GM12878 (cell line): ENCODE measurements around the gene LYPD6. TPM values are rescaled to one million over a fixed set of nuclear protein-coding genes. Genes with fewer than 3 reads are reported as not detected.

Experiments used
- ATAC-seq: fragments of 200-7000 bp; cut with Tn5 transposase; 3 replicates; pipeline ENCODE4 v1.9.1; 2020; ENCODE audit warnings: mild to moderate bottlenecking, moderate library complexity
- BruUV-seq: library from RNA; stranded (reverse); fragments of 400-500 nt; replicated peaks from 2 replicates; lab custom pipeline; 2021; lab: Mats Ljungman, UMichigan
- CTCF ChIA-PET: fragments of 300-600 bp; sonication (Branson Sonifier 250); formaldehyde crosslinking; extraction: SDS; loops from one replicate; lab custom pipeline; 2021; ENCODE audit warnings: inconsistent platforms; lab: Yijun Ruan, JAX
- POLR2A ChIA-PET: fragments of 350-600 bp; formaldehyde crosslinking; extraction: SDS; loops from one replicate; lab custom pipeline; 2021; ENCODE audit warnings: inconsistent platforms; lab: Charles Lee
- RAD21 ChIA-PET: fragments of 300-600 bp; sonication (Branson Sonifier 250); formaldehyde crosslinking; loops from one replicate; lab custom pipeline; 2023; ENCODE audit warnings: antibody characterized with exemption; ENCODE audit not compliant: unreplicated experiment; lab: Charles Lee
- SMC1A ChIA-PET: fragments of 300-600 bp; sonication (Branson Sonifier 250); formaldehyde crosslinking; loops from one replicate; lab custom pipeline; 2023; ENCODE audit not compliant: unreplicated experiment, uncharacterized antibody; lab: Charles Lee
- DNase-seq: peaks from one replicate; pipeline ENCODE4 v3.0.0-alpha.2; 2011; ENCODE audit warnings: low read depth, low spot score
- FAIRE-seq: peaks from 3 replicates; lab custom pipeline; 2011; peaks lifted over from hg19 to GRCh38; lab: Jason Lieb, UNC
- H2AFZ ChIP-seq: 2 replicates; pipeline ENCODE4 v1.6.0; 2011; ENCODE audit warnings: low read depth, low read length, control low read depth; ENCODE audit not compliant: control insufficient read depth
- H3K27ac ChIP-seq: 2 replicates; pipeline ENCODE4 v1.5.1; 2011; ENCODE audit warnings: control low read depth; ENCODE audit not compliant: control insufficient read depth, insufficient read depth
- H3K27me3 ChIP-seq, 2 experiments: replicated peaks in 1 of 2; 2 replicates each; pipeline versions ENCODE4 v1.6.0 to v1.6.1; 2011; ENCODE audit warnings: low read length in 1 of 2; ENCODE audit not compliant: control insufficient read depth in 2 of 2, insufficient read depth in 2 of 2
- H3K36me3 ChIP-seq, 2 experiments: 2 replicates each; pipeline ENCODE4 v1.5.1; 2011; ENCODE audit warnings: low read length in 1 of 2; ENCODE audit not compliant: control insufficient read depth in 2 of 2, insufficient read depth in 2 of 2
- H3K4me1 ChIP-seq: 2 replicates; pipeline ENCODE4 v1.6.1; 2011; ENCODE audit warnings: mild to moderate bottlenecking, low read length, moderate library complexity, mixed read lengths; ENCODE audit not compliant: control insufficient read depth, insufficient read depth
- H3K4me2 ChIP-seq: 2 replicates; pipeline ENCODE4 v1.6.0; 2011; ENCODE audit warnings: control low read depth; ENCODE audit not compliant: control insufficient read depth, insufficient read depth
- H3K4me3 ChIP-seq: fragments of 200-600 bp; sonication (generic); 2 replicates; pipeline ENCODE4 v1.5.1; 2016
- H3K79me2 ChIP-seq: 2 replicates; pipeline ENCODE4 v1.6.0; 2011; ENCODE audit warnings: low read length; ENCODE audit not compliant: control insufficient read depth, insufficient read depth
- H3K9ac ChIP-seq: 2 replicates; pipeline ENCODE4 v1.8.0; 2011; ENCODE audit warnings: low read length, control low read depth, mixed read lengths; ENCODE audit not compliant: control insufficient read depth, insufficient read depth
- H3K9me3 ChIP-seq: replicated peaks from 3 replicates; pipeline ENCODE4 v1.5.1; 2011; ENCODE audit warnings: mild to moderate bottlenecking, low read length; ENCODE audit not compliant: control insufficient read depth, insufficient read depth
- H4K20me1 ChIP-seq: 2 replicates; pipeline ENCODE4 v1.6.0; 2011; ENCODE audit not compliant: control insufficient read depth, insufficient read depth
- CEBPB ChIP-seq, 2 experiments: fragments of 150-350 bp in 1 of 2; IDR thresholded peaks; 2 replicates each; pipeline ENCODE4 v1.6.1; 2012 to 2014; ENCODE audit warnings: low read depth in 2 of 2, low read length in 2 of 2, borderline replicate concordance in 1 of 2, inconsistent platforms in 1 of 2
- GATAD2B ChIP-seq: fragments of 450-650 bp; conservative IDR thresholded peaks from 2 replicates; pipeline ENCODE4 v1.6.1; 2017; ENCODE audit warnings: low read depth, mild to moderate bottlenecking, moderate library complexity
- HCFC1 ChIP-seq: fragments of 150-350 bp; IDR thresholded peaks from 2 replicates; pipeline ENCODE4 v1.6.1; 2014; ENCODE audit warnings: low read length
- LARP7 ChIP-seq: fragments of 450-650 bp; IDR thresholded peaks from 2 replicates; pipeline ENCODE4 v1.6.1; 2017; ENCODE audit warnings: mild to moderate bottlenecking
- MYB ChIP-seq: fragments of 150-350 bp; IDR thresholded peaks from 2 replicates; pipeline ENCODE4 v1.6.1; 2014; ENCODE audit warnings: mild to moderate bottlenecking, low read depth, low read length, borderline replicate concordance
- NBN ChIP-seq: fragments of 450-650 bp; IDR thresholded peaks from 2 replicates; pipeline ENCODE4 v1.6.1; 2016
- NFIC ChIP-seq: IDR thresholded peaks from 2 replicates; pipeline ENCODE4 v1.6.1; 2012; ENCODE audit warnings: low read depth, mild to moderate bottlenecking, inconsistent platforms, low read length, moderate library complexity
- NRF1 ChIP-seq: conservative IDR thresholded peaks from 2 replicates; pipeline ENCODE4 v1.6.1; 2011; ENCODE audit warnings: mild to moderate bottlenecking, low read depth, low read length, improper control_type of control experiment
- POLR2AphosphoS2 ChIP-seq: IDR thresholded peaks from 2 replicates; pipeline ENCODE4 v1.6.1; 2011; ENCODE audit warnings: low read depth, mild to moderate bottlenecking, low read length, improper control_type of control experiment, moderate library complexity
- RAD51 ChIP-seq: fragments of 450-650 bp; IDR thresholded peaks from 2 replicates; pipeline ENCODE4 v1.6.1; 2016; ENCODE audit warnings: moderate library complexity, mild to moderate bottlenecking, inconsistent platforms
- RB1 ChIP-seq: fragments of 450-650 bp; formaldehyde crosslinking; IDR thresholded peaks from 2 replicates; pipeline ENCODE4 v1.6.1; 2017; ENCODE audit warnings: mild to moderate bottlenecking, borderline replicate concordance
- RFX5 ChIP-seq: IDR thresholded peaks from 2 replicates; pipeline ENCODE4 v1.6.1; 2011; ENCODE audit warnings: low read depth, low read length, improper control_type of control experiment
- SMAD5 ChIP-seq: IDR thresholded peaks from 2 replicates; pipeline ENCODE4 v1.6.1; 2016; ENCODE audit warnings: antibody characterized with exemption, low read depth
- SRF ChIP-seq, 2 experiments: IDR thresholded peaks; 2 replicates each; pipeline ENCODE4 v1.6.1; 2011; ENCODE audit warnings: low read depth in 2 of 2, low read length in 2 of 2, mild to moderate bottlenecking in 1 of 2, moderate library complexity in 1 of 2
- STAT3 ChIP-seq: IDR thresholded peaks from 2 replicates; pipeline ENCODE4 v1.6.1; 2011; ENCODE audit warnings: low read depth, low read length, improper control_type of control experiment
- TCF12 ChIP-seq: IDR thresholded peaks from 2 replicates; pipeline ENCODE4 v1.6.1; 2011; ENCODE audit warnings: low read depth, mild to moderate bottlenecking, low read length
- YBX1 ChIP-seq: fragments of 450-650 bp; IDR thresholded peaks from 2 replicates; pipeline ENCODE4 v1.6.1; 2016; ENCODE audit warnings: antibody characterized with exemption
- ZNF207 ChIP-seq: fragments of 450-650 bp; IDR thresholded peaks from 2 replicates; pipeline ENCODE4 v1.6.1; 2014; ENCODE audit warnings: antibody characterized with exemption, mild to moderate bottlenecking, borderline replicate concordance
- WGBS: methylation state at CpG from one replicate; pipeline ENCODE4 v1.1.6; 2016; ENCODE audit warnings: low lambda C conversion rate; ENCODE audit not compliant: insufficient replicate concordance, insufficient coverage; ENCODE audit errors: missing lambda C conversion rate; 5-methylcytosine and 5-hydroxymethylcytosine counted together
- in situ Hi-C: fragments of 300-500 bp; cut with MboI; formaldehyde crosslinking; loops from 9 replicates; pipeline ENCODE4 v1.14.3; 2018; ENCODE audit warnings: mixed read lengths
- intact Hi-C: fragments of 100-400 bp; cut with micrococcal nuclease; formaldehyde crosslinking; loops from one replicate; pipeline ENCODE4 v1.14.2; 2022; ENCODE audit not compliant: unreplicated experiment
- polyA plus RNA-seq, 11 experiments: library from polyadenylated mRNA; depleted of rRNA in 4 of 11; unstranded in 6 of 11; stranded (reverse) in 5 of 11; fragments of >200 nt; fragmentation: Nextera tagmentation in 4 of 11; fragmentation: Illumina TruSeq in 1 of 11; extraction: Ambion mirVana in 4 of 11; extraction: Trizol in 1 of 11; gene quantifications; 1 replicate in 1 of 11; 2 replicates in 10 of 11; pipeline versions ENCODE4 v1.2.1 to v1.2.3, GENCODE V29; 2011 to 2016; ENCODE audit warnings: inconsistent platforms in 2 of 11, missing spikeins in 2 of 11, low read depth in 1 of 11
- total RNA-seq, 4 experiments: library from RNA; depleted of rRNA in 3 of 4; stranded (reverse); fragments of >200 nt in 3 of 4; fragmentation: Illumina TruSeq in 1 of 4; extraction: Trizol in 1 of 4; gene quantifications; 2 replicates each; pipeline versions ENCODE4 v1.2.1 to v1.2.3, GENCODE V29; 2013 to 2021
- TF ChIP-seq, protein P1 (sequence below): IDR thresholded peaks from 2 replicates; pipeline ENCODE4 v1.6.1; 2011; ENCODE audit warnings: borderline replicate concordance, low read depth, mild to moderate bottlenecking, moderate library complexity, mixed read lengths, low read length; ENCODE audit not compliant: insufficient read depth; ENCODE audit errors: extremely low read length
- TF ChIP-seq, protein P2 (sequence below): IDR thresholded peaks from 2 replicates; pipeline ENCODE4 v1.6.1; 2011; ENCODE audit warnings: mild to moderate bottlenecking, low read depth, low read length, moderate library complexity; ENCODE audit not compliant: insufficient replicate concordance

Gene LYPD6
- total and polyA plus RNA-seq, 10 of the 15 experiments (the other 5 are each of a cell fraction or from before 2014, with no cell fraction given), result not detected

DNA sequence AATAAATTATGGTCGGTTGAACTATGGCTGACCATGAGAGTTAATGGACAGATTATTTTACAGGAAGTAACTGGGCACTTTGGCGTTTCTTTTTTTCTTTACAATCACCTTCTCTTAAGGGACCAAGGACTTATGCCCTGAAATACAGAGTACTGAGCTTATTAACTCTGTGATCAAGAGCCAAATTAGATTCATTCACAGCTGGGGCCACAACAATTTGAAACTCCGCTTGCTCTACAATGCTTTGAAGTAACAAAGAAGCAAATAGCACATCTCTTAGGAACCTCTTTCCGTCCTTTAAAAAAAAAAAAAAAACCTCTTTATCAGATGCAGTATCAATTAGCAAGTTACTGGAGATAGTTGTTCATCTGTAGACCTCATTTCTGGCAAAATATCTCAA is 112.0 kb downstream of the LYPD6 start:
- CTCF ChIA-PET, result no interaction called here
- ATAC-seq (no peak), FAIRE-seq (no peak), DNase-seq (no peak)
- TF ChIP-seq SRF (IDR thresholded peaks at IDR 0.05; ENCODE audit: low read depth in 2 of 2, low read length in 2 of 2) (no peak), NBN (no peak), ZNF207 (no peak), HCFC1 (no peak), RAD51 (no peak), NRF1 (no peak), RFX5 (no peak), GATAD2B (no peak), LARP7 (no peak), CEBPB (IDR thresholded peaks at IDR 0.05; ENCODE audit: borderline replicate concordance in 1 of 2, low read depth in 2 of 2, low read length in 2 of 2) (no peak), RB1 (no peak), STAT3 (no peak), YBX1 (no peak), POLR2AphosphoS2 (no peak), NFIC (no peak), MYB (no peak), TCF12 (no peak), SMAD5 (no peak)
- TF ChIP-seq, protein P1, sequence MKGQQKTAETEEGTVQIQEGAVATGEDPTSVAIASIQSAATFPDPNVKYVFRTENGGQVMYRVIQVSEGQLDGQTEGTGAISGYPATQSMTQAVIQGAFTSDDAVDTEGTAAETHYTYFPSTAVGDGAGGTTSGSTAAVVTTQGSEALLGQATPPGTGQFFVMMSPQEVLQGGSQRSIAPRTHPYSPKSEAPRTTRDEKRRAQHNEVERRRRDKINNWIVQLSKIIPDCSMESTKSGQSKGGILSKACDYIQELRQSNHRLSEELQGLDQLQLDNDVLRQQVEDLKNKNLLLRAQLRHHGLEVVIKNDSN, result no peak
- TF ChIP-seq, protein P2, sequence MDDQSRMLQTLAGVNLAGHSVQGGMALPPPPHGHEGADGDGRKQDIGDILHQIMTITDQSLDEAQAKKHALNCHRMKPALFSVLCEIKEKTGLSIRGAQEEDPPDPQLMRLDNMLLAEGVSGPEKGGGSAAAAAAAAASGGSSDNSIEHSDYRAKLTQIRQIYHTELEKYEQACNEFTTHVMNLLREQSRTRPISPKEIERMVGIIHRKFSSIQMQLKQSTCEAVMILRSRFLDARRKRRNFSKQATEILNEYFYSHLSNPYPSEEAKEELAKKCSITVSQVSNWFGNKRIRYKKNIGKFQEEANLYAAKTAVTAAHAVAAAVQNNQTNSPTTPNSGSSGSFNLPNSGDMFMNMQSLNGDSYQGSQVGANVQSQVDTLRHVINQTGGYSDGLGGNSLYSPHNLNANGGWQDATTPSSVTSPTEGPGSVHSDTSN, result no peak
- Histone ChIP-seq H3K4me1 (no peaks in the 10 kb centered on the region), H3K4me3 (no peak overlapping the region), H2AFZ (no peak overlapping the region), H3K4me2 (no peak overlapping the region), H3K9me3 (no peaks in the 10 kb centered on the region), H3K27me3 (no peaks in the 10 kb centered on the region), H3K9ac (no peak overlapping the region), H3K79me2 (no peaks in the 10 kb centered on the region), H3K36me3 (no peaks in the 10 kb centered on the region), H4K20me1 (no peaks in the 10 kb centered on the region), H3K27ac (no peak overlapping the region)
- intact Hi-C loops, result no loop called here
- WGBS, result 50% methylated on average over 4 of the region's 4 CpGs
- RAD21 ChIA-PET, result no interaction called here
- BruUV-seq, result no TSS peak
- SMC1A ChIA-PET, result no interaction called here
- in situ Hi-C loops, result no loop called here
- POLR2A ChIA-PET, result no interaction called here
